Activated T-helper 1 cell treated with anti-CD3 and anti-CD28 coated beads, Interleukin-2, amount 50 U/mL, for 16 hours (primary cell): Measurements from ENCODE around the gene NMBR.
"Not testable (repeated sequence)": the region's sequence is repeated elsewhere in the genome, so short reads cannot be mapped to it uniquely, and the experiment has no call there.

Experiments used
- DNase-seq, 2 donors: peaks; one replicate each; pipeline ENCODE4 v3.0.0-alpha.2; 2020; ENCODE audit warnings: low read depth in 1 of 2, low spot score in 1 of 2

The NMBR gene

GRCh38 chr6:142155091-142155490, 8.2 kb upstream of the NMBR start:
- no peak for DNase-seq

GRCh38 chr6:142154336-142154735, 7.4 kb upstream of the NMBR start:
- DNase-seq: no peak

GRCh38 chr6:142153196-142153595, 6.3 kb upstream of the NMBR start:
- no peak for DNase-seq

GRCh38 chr6:142152746-142153145, 5.8 kb upstream of the NMBR start:
- DNase-seq: no peak

GRCh38 chr6:142141531-142141930, 5.4 kb downstream of the NMBR start:
- not testable (repeated sequence) for DNase-seq

- no peak for DNase-seq
Observed at GRCh38 chr6:142138876-142139275, 8.0 kb downstream of the NMBR start.

GRCh38 chr6:142132625-142133024, 14.3 kb downstream of the NMBR start, which contains the start of gene GJE1:
Gene GJE1, plus strand, starts transcription at chr6:142132925. Its CDS starts 234 bp downstream, at chr6:142133159.
- DNase-seq: no peak

GRCh38 chr6:142130814-142131213, 16.1 kb downstream of the NMBR start:
- DNase-seq: no peak

- DNase-seq: no peak
Observed at GRCh38 chr6:142121342-142121741, 25.6 kb downstream of the NMBR start.

- no peak for DNase-seq
Observed at GRCh38 chr6:142118925-142119324, 28.0 kb downstream of the NMBR start.

- no peak for DNase-seq
Observed at GRCh38 chr6:142118328-142118727, 28.6 kb downstream of the NMBR start.

- DNase-seq: no peak
Observed at GRCh38 chr6:142117366-142117765, 29.6 kb downstream of the NMBR start.

GRCh38 chr6:142112451-142113061, 34.4 kb downstream of the NMBR start:
- DNase-seq: peak; percentile 27 to 40

GRCh38 chr6:142110820-142111219, 36.1 kb downstream of the NMBR start:
- not testable (repeated sequence) for DNase-seq

- not testable (repeated sequence) for DNase-seq
Observed at GRCh38 chr6:142104820-142105219, 42.1 kb downstream of the NMBR start.

- no peak for DNase-seq
Observed at GRCh38 chr6:142088858-142089216, 58.1 kb downstream of the NMBR start.

- DNase-seq: no peak
Observed at GRCh38 chr6:142087950-142088857, 58.7 kb downstream of the NMBR start.

- DNase-seq: no peak
Observed at GRCh38 chr6:142079130-142079529, 67.8 kb downstream of the NMBR start.

GRCh38 chr6:142075516-142076101, 71.3 kb downstream of the NMBR start:
- DNase-seq: no peak

- no peak for DNase-seq
Observed at GRCh38 chr6:142074516-142074915, 72.4 kb downstream of the NMBR start.

GRCh38 chr6:142071981-142072380, 74.9 kb downstream of the NMBR start:
- DNase-seq: no peak

GRCh38 chr6:142068416-142068815, 78.5 kb downstream of the NMBR start:
- no peak for DNase-seq
